Activated B cell treated with CpG ODN at 0.5 μM for 24 hours (primary cell): ENCODE data around the gene CNNM4. TPM values are rescaled to one million over a fixed set of nuclear protein-coding genes. Genes with fewer than 3 reads are reported as not detected.

Experiments used
- ATAC-seq: fragments of 200-7000 bp; cut with Tn5 transposase; one replicate; pipeline ENCODE4 v1.10.0; 2021; ENCODE audit warnings: low read depth, mild to moderate bottlenecking, moderate library complexity
- CTCF ChIA-PET: fragments of 350-600 bp; sonication (Branson Sonifier 250); formaldehyde crosslinking; loops from one replicate; lab custom pipeline; 2021; ENCODE audit warnings: antibody characterized with exemption; lab: Charles Lee
- POLR2A ChIA-PET: fragments of 350-600 bp; sonication (Branson Sonifier 250); formaldehyde crosslinking; loops from one replicate; lab custom pipeline; 2021; ENCODE audit warnings: antibody characterized with exemption; lab: Charles Lee
- DNase-seq: peaks from one replicate; pipeline ENCODE4 v3.0.0; 2022
- H3K27ac Mint-ChIP-seq: one replicate; pipeline ENCODE4 v1.8.0; 2020; ENCODE audit warnings: mixed read lengths
- H3K27me3 Mint-ChIP-seq: one replicate; pipeline ENCODE4 v1.8.0; 2021; ENCODE audit warnings: mixed read lengths
- H3K36me3 Mint-ChIP-seq: one replicate; pipeline ENCODE4 v1.8.0; 2021; ENCODE audit warnings: low read depth, mixed read lengths
- H3K4me1 Mint-ChIP-seq: one replicate; pipeline ENCODE4 v1.8.0; 2021; ENCODE audit warnings: mixed read lengths
- H3K4me3 Mint-ChIP-seq: one replicate; pipeline ENCODE4 v1.8.0; 2020; ENCODE audit warnings: mild to moderate bottlenecking, mixed read lengths
- H3K9me3 Mint-ChIP-seq: one replicate; pipeline ENCODE4 v1.8.0; 2020; ENCODE audit warnings: mixed read lengths
- CTCF ChIP-seq: fragments of 200-600 bp; IDR thresholded peaks from one replicate; pipeline ENCODE4 v1.8.0; 2022; ENCODE audit warnings: antibody characterized with exemption, mild to moderate bottlenecking
- intact Hi-C: fragments of 100-400 bp; cut with micrococcal nuclease; formaldehyde crosslinking; loops from one replicate; pipeline ENCODE4 v1.15.1; 2024
- total RNA-seq: library from RNA; stranded (reverse); gene quantifications from 2 replicates; pipeline ENCODE4 v1.2.3, GENCODE V29; 2022

CNNM4 gene
- total RNA-seq, 1 donor from 2014 or later: 10.0 TPM

GRCh38 chr2:96824079-96824870 is 63.6 kb downstream of the CNNM4 start:
- CTCF ChIA-PET: no interaction called here
- H3K27ac Mint-ChIP-seq: no peak overlapping the region
- POLR2A ChIA-PET: no interaction called here

DNA sequence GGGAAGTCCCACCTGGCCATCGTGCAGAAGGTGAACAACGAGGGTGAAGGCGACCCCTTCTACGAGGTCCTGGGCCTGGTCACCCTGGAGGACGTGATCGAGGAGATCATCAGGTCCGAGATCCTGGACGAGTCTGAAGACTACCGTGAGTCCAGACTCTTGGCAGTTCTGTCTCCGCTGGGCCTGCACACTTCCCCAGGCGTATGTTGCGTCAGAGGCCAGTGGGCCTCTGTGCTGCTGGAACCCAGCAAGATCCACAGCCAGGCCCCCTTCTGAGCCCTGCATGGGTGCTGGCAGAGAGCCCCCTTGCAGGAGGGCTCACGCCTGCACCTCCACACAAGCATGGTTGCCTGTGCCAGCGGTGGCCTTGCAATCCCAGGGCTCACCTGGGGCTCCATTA is 64.4 kb downstream of the CNNM4 start:
- Mint-ChIP-seq H3K4me1 (peaks cover 20% of the 10 kb centered on the region), H3K27me3 (no peaks in the 10 kb centered on the region), H3K27ac (no peak overlapping the region), H3K4me3 (no peak overlapping the region), H3K9me3 (no peaks in the 10 kb centered on the region), H3K36me3 (peaks cover 73% of the 10 kb centered on the region)
- ChIA-PET CTCF (no interaction called here), POLR2A (no interaction called here)
- no peak for TF ChIP-seq CTCF
- intact Hi-C loops: no loop called here
- ATAC-seq: no peak
- DNase-seq: no peak

More at GRCh38 chr2:96824079-96824870, 63.6 kb downstream of the CNNM4 start:
- intact Hi-C loops: no loop called here
- DNase-seq: no peak
- H3K36me3 Mint-ChIP-seq: peaks cover 72% of the 10 kb centered on the region
- H3K9me3 Mint-ChIP-seq: no peaks in the 10 kb centered on the region
- H3K4me1 Mint-ChIP-seq: peaks cover 28% of the 10 kb centered on the region
- no peak overlapping the region for H3K4me3 Mint-ChIP-seq
- ATAC-seq: no peak
- no peaks in the 10 kb centered on the region for H3K27me3 Mint-ChIP-seq
- no peak for TF ChIP-seq CTCF

- H3K36me3 Mint-ChIP-seq: peaks cover 76% of the 10 kb centered on the region
- no peak for TF ChIP-seq CTCF
- CTCF ChIA-PET: no interaction called here
Measured at GRCh38 chr2:96826546-96827278, 66.0 kb downstream of the CNNM4 start.

DNA sequence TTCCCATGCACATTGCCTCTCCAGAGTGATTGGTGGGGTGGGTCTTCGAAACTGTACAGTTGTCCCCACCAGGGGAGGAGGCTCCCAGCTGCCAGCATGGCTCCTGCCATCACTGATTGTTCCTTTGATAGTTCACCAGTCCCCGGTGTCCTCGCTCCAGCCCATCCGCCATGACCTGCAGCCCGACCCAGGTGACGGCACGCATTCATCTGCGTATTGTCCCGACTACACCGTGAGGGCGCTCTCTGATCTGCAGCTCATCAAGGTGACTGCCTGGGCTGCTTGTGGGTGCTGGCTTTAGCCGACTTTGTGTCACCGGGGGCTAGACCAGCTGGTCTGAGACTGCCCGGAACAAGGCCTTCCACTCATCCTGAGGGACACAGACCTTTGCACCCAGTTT is 67.7 kb downstream of the CNNM4 start:
- Mint-ChIP-seq H3K4me1 (peaks cover 10% of the 10 kb centered on the region), H3K4me3 (no peak overlapping the region), H3K36me3 (peaks cover 85% of the 10 kb centered on the region), H3K27ac (no peak overlapping the region), H3K27me3 (no peaks in the 10 kb centered on the region), H3K9me3 (no peaks in the 10 kb centered on the region)
- CTCF ChIA-PET: no interaction called here
- intact Hi-C loops: no loop called here
- POLR2A ChIA-PET: no interaction called here
- DNase-seq: no peak
- TF ChIP-seq CTCF: no peak
- ATAC-seq: no peak

More at GRCh38 chr2:96826546-96827278, 66.0 kb downstream of the CNNM4 start:
- H3K4me3 Mint-ChIP-seq: no peak overlapping the region
- no peak overlapping the region for H3K27ac Mint-ChIP-seq
- H3K27me3 Mint-ChIP-seq: no peaks in the 10 kb centered on the region
- H3K4me1 Mint-ChIP-seq: peaks cover 5% of the 10 kb centered on the region
- DNase-seq (no peak), ATAC-seq (no peak)
- POLR2A ChIA-PET: no interaction called here
- no peaks in the 10 kb centered on the region for H3K9me3 Mint-ChIP-seq
- intact Hi-C loops: no loop called here

DNA sequence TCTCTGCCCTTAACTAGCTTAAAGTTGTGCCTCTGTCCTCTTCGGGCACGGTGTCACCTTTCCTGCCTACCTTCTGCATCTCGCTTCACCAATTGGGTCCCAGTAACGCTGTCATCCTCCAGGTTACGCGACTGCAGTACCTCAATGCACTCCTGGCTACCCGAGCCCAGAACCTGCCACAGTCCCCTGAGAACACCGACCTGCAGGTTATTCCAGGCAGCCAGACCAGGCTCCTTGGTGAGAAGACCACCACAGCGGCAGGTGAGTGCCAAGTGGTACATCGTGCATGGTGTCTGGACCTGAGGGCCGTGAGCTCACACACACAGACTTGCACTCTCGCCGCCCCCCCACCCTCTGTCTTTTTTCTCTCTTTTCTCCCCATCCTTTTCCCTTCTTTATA is 68.2 kb downstream of the CNNM4 start:
- intact Hi-C loops: no loop called here
- no peaks in the 10 kb centered on the region for H3K9me3 Mint-ChIP-seq
- H3K27me3 Mint-ChIP-seq: no peaks in the 10 kb centered on the region
- peaks cover 86% of the 10 kb centered on the region for H3K36me3 Mint-ChIP-seq
- no peak for TF ChIP-seq CTCF
- no peak for DNase-seq
- ChIA-PET CTCF (no interaction called here), POLR2A (no interaction called here)
- H3K4me1 Mint-ChIP-seq: peaks cover 14% of the 10 kb centered on the region
- H3K4me3 Mint-ChIP-seq: no peak overlapping the region
- H3K27ac Mint-ChIP-seq: no peak overlapping the region
- no peak for ATAC-seq
